ENCODE results near the gene C19orf81.

Gene C19orf81

GRCh38 chr19:50679177-50680125, 30.2 kb downstream of the C19orf81 start:
- DNase-seq (ENCODE audit: low spot score): peak; percentile 64

- DNase-seq (ENCODE audit: low spot score): no peak
These were observed 37.2 kb downstream of the C19orf81 start for GRCh38 chr19:50686310-50687032.

GRCh38 chr19:50688766-50689165, 39.5 kb downstream of the C19orf81 start:
- DNase-seq (ENCODE audit: low spot score): no peak

- no peak for DNase-seq (ENCODE audit: low spot score)
These were observed 41.2 kb downstream of the C19orf81 start for GRCh38 chr19:50690439-50690838.

GRCh38 chr19:50693064-50693975, 44.1 kb downstream of the C19orf81 start:
- no peak for DNase-seq (ENCODE audit: low spot score)

- DNase-seq (ENCODE audit: low spot score): no peak
These were observed 45.5 kb downstream of the C19orf81 start for GRCh38 chr19:50694815-50695145.

- no peak for DNase-seq (ENCODE audit: low spot score)
These were observed 46.2 kb downstream of the C19orf81 start for GRCh38 chr19:50695251-50696093.

DNA sequence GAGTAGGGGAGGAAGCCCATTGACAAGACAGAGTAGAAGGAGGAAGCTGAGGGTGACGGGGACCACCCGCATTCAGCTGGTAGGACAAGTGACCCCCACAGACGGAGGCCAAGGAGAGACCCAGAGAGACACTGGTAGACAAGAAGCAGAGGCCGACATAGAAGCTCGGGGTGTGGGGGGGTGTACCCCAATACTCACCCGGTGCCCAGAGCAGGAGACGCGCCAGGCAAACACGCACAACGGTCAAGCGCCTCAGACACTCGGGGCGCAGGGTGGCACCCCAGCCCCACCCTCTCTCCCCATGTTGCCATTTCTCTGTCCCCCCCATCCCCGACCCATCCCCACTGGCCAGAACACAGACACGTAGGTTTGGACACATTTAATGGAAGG, 46.8 kb downstream of the C19orf81 start:
- no peak for DNase-seq (ENCODE audit: low spot score)

- DNase-seq (ENCODE audit: low spot score): no peak
These were observed 48.3 kb downstream of the C19orf81 start for GRCh38 chr19:50697414-50698124.

DNA sequence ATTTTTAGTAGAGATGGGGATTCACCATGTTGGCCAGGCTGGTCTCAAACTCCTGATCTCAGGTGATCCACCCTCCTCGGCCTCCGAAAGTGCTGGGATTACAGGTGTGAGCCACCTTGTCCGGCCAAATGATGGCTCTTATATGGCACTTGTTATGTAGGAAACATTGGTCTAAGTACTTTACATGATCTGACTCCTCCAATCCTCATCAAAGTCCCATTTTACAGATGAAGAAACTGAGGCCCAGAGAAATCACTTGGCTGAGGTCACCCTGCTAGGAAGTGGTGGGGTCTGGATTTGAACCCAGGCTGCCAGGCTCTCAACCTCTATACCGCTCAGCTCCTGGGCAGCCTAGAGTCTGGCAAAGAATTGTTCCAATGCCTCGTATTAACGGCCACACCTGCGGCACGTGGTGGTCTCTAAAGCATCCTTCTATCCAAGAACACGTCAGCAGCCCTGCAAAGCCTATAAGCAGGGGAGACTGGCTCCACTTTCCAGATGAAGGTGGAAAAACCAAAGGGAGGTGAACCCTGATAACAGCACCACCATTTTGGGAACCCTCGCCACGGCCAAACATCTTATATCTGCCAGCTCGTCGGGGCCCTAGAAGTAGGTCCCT, 52.2 kb downstream of the C19orf81 start:
- no peak for DNase-seq (ENCODE audit: low spot score)

DNA sequence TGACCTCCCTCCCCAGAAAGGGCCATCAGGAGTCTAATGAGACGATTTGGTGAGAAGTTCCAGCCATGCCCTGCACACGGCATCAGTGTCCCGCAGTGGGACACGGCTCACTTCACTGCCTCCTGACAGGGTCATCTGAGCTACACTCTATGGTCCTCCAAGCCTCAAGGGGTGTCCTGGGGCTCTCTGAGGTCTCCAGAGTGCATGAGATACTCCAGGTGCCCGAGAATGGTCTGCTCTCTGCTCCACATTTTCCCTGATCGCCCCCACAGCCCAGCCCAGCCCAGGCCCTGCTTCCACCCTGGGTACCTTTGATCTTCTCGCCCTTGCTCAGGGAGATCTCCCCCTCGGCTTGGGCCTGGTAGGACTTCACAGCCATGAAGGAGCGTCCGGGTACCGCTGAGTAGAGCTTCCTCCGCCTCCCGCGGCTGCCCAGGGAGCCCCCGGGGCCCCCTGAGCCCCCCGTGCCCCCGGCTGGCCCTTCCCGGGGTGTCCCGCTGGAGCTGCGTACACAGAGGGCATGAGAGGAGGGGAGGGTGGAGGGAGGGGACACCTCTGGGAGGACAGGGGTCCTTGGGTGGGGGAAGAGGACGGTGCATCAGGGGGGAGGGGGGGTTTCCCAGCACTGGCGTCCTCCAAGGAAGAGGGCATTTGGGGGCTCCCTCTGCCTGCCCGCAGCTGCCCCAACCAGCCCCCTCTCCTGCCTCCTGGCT, 53.1 kb downstream of the C19orf81 start:
- DNase-seq (ENCODE audit: low spot score): no peak

- no peak for DNase-seq (ENCODE audit: low spot score)
These were observed 53.9 kb downstream of the C19orf81 start for GRCh38 chr19:50702871-50703829.

DNA sequence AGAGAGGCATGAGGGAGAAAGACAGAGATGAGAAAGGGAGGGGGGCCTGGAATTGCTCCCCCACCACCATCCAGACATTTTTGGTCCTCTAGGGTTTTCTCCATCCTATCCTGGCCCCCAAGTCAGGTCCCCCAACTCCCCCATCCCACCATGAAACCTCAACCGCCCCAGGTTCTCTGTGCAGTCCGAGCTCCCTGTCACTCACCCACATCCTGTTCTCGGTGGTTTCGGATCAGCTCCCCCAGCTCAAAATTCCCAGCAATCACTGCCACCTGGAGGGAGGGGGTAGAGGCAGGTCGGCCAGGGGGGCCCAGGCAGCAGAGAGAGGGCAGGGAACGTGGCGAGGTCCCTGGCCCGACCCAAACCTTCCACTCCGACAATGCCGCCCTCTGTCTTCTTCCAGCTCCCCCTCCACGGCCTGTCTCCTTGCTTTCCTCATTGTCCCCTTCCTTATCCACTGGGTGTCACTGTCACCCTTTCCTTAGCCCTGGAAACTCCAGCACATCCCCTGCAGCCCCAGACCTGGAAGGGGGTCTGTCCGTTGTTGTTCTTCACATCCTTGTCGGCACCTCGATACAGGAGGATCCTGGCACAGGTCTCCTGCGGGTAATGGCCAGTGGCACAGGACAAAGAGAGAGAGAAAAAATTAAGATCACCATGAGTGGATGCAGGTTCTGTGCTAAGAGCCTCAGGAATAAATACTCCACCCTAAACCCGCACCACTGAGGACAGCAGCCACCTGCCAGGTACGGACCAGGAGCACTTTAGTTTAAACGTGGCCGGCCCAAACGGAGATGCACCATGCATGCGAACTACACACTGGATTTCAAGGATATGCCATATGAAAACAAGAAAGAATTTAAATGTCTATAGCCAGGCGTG, 54.9 kb downstream of the C19orf81 start:
- DNase-seq (ENCODE audit: low spot score): no peak

GRCh38 chr19:50705422-50706019, 56.3 kb downstream of the C19orf81 start:
- DNase-seq (ENCODE audit: low spot score): no peak

DNA sequence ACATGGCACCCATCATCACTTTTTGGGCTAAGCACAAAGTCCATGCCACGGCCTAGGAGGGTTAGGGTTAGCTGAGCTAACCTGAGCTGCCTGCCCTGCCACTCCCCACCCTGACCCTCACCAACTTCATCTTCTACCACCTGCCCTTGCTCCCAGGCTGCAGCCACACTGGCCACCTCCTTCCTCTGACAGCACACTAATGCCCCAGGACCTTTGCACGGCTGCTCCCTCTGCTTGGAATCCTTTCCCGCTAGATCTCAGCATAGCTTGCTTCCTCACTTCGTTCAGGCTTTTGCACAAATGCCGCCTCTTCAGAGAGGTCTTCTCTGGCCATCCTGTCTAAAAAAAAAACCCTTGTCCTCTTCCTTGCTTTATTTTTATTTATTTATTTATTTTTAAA, 57.1 kb downstream of the C19orf81 start:
- no peak for DNase-seq (ENCODE audit: low spot score)

DNA sequence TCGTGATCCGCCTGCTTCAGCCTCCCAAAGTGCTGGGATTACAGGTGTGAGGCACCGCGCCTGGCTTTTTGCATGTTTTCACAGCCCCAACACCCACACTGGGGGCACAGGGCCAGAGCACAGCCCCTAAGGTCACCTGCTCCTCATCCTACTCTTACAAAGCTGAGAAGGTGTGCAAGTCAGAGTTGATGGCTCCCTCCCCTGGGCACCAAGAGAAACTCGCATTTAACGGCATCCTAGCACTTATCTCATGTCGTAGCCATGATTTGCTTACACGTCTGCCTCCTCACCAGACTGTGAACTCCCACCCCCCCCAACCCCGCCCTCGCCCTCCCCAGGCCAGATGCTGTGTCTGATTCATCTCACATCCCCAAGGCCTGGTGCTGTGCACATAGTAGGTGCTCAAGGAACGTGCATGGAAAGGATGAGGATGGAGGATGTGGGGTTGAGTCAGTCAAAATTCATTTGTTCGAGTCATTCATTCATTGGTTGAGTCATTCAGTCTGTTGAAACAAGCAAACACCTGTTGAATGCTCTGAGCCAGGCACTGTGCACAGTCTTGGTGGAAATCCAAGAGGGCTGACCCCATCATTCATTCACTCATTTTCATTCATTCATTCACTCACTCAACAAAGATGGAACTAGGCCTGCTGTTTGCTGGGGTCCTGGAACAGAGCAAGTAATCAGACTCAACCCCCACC, 59.1 kb downstream of the C19orf81 start:
- no peak for DNase-seq (ENCODE audit: low spot score)
